HCT116 (cell line): ENCODE results near the gene FTCD. TPM values are rescaled to one million over a fixed set of nuclear protein-coding genes. Genes with fewer than 3 reads are reported as not detected.
"Not testable (repeated sequence)": the region's sequence is repeated elsewhere in the genome, so short reads cannot be mapped to it uniquely, and the experiment has no call there.

Experiments
- ATAC-seq: fragments of 200-7000 bp; cut with Tn5 transposase; 2 replicates; pipeline ENCODE4 v1.9.1; 2020; ENCODE audit warnings: mild to moderate bottlenecking, moderate library complexity
- BruUV-seq: library from RNA; stranded (reverse); fragments of 400-500 nt; replicated peaks from 2 replicates; lab custom pipeline; 2021; lab: Mats Ljungman, UMichigan
- CTCF ChIA-PET: fragments of 300-600 bp; sonication (Branson Sonifier 250); formaldehyde crosslinking; loops from one replicate; lab custom pipeline; 2021; ENCODE audit warnings: antibody characterized with exemption; lab: Charles Lee
- POLR2A ChIA-PET: fragments of 300-600, 350-600 bp; sonication (Branson Sonifier 250); formaldehyde crosslinking; loops from one replicate; lab custom pipeline; 2021; ENCODE audit warnings: antibody characterized with exemption; lab: Charles Lee
- RAD21 ChIA-PET, 2 experiments: fragments of 300-600 bp; sonication (Branson Sonifier 250); formaldehyde crosslinking; loops; one replicate each; lab custom pipeline; 2023; ENCODE audit warnings: low total read pairs in 2 of 2; ENCODE audit not compliant: uncharacterized antibody in 2 of 2, unreplicated experiment in 2 of 2, low non-redundant PET in 1 of 2; lab: Charles Lee
- DNase-seq: peaks from one replicate; pipeline ENCODE4 v3.0.0-alpha.2; 2010; ENCODE audit warnings: low read depth, low spot score
- H2AFZ ChIP-seq: fragments of 200-600 bp; shearing (Covaris generic), sonication (generic); 2 replicates; pipeline ENCODE4 v1.6.1; 2017; ENCODE audit warnings: low read depth, mixed run types, mixed read lengths, antibody characterized with exemption, low read length; ENCODE audit not compliant: poor library complexity, severe bottlenecking
- H3K27ac ChIP-seq: 2 replicates; pipeline ENCODE4 v1.5.1; 2012; ENCODE audit warnings: low read depth, low read length
- H3K27me3 ChIP-seq: fragments of 200-600 bp; sonication (generic); 2 replicates; pipeline ENCODE4 v1.6.1; 2016; ENCODE audit warnings: mixed run types, low read length, mixed read lengths; ENCODE audit not compliant: insufficient read depth
- H3K36me3 ChIP-seq, 2 experiments: fragments of 200-500 bp in 1 of 2; fragments of 200-600 bp in 1 of 2; sonication (Bioruptor generic) in 1 of 2; sonication (generic) in 1 of 2; 2 replicates each; pipeline versions ENCODE4 v1.5.1 to v1.6.1; 2014 to 2016; ENCODE audit warnings: low read length in 2 of 2, inconsistent platforms in 1 of 2, mixed read lengths in 1 of 2, mixed run types in 1 of 2; ENCODE audit not compliant: insufficient read depth in 2 of 2, control insufficient read depth in 1 of 2
- H3K4me1 ChIP-seq, 2 experiments: fragments of 200-600 bp in 1 of 2; sonication (generic) in 1 of 2; 2 replicates each; pipeline versions ENCODE4 v1.5.1 to v1.6.1; 2012 to 2017; ENCODE audit warnings: low read length in 2 of 2, inconsistent platforms in 1 of 2, mild to moderate bottlenecking in 1 of 2, mixed read lengths in 1 of 2, mixed run types in 1 of 2, moderate library complexity in 1 of 2; ENCODE audit not compliant: insufficient read depth in 2 of 2, control insufficient read depth in 1 of 2
- H3K4me2 ChIP-seq: fragments of 200-600 bp; sonication (generic); 2 replicates; pipeline ENCODE4 v1.6.1; 2017; ENCODE audit warnings: mixed run types, low read length, mixed read lengths
- H3K4me3 ChIP-seq, 2 experiments: fragments of 200-600 bp in 1 of 2; sonication (generic) in 1 of 2; replicated peaks in 1 of 2; 2 replicates each; pipeline ENCODE4 v1.5.1; 2011 to 2016; ENCODE audit warnings: low read length in 2 of 2, control low read depth in 1 of 2, low read depth in 1 of 2, mild to moderate bottlenecking in 1 of 2, mixed read lengths in 1 of 2, mixed run types in 1 of 2
- H3K79me2 ChIP-seq: fragments of 200-600 bp; sonication (generic); 2 replicates; pipeline ENCODE4 v1.6.1; 2017; ENCODE audit warnings: mild to moderate bottlenecking, mixed run types, low read length, moderate library complexity, mixed read lengths; ENCODE audit not compliant: insufficient read depth
- H3K9ac ChIP-seq: fragments of 200-600 bp; sonication (generic); 2 replicates; pipeline ENCODE4 v1.6.1; 2016; ENCODE audit warnings: low read length, mixed read lengths
- H3K9me2 ChIP-seq: fragments of 200-600 bp; sonication (generic), shearing (Covaris generic); 2 replicates; pipeline ENCODE4 v1.6.1; 2017; ENCODE audit warnings: mixed run types, mild to moderate bottlenecking, moderate library complexity; ENCODE audit not compliant: insufficient read depth
- H3K9me3 ChIP-seq, 2 experiments: fragments of 200-500 bp in 1 of 2; fragments of 200-600 bp in 1 of 2; sonication (Bioruptor generic) in 1 of 2; sonication (generic) in 1 of 2; 2 replicates each; pipeline ENCODE4 v1.6.1; 2014 to 2017; ENCODE audit warnings: low read length in 2 of 2, mixed read lengths in 2 of 2, inconsistent platforms in 1 of 2, low read depth in 1 of 2, mild to moderate bottlenecking in 1 of 2, mixed run types in 1 of 2, moderate library complexity in 1 of 2; ENCODE audit not compliant: control insufficient read depth in 1 of 2, insufficient read depth in 1 of 2
- H4K20me1 ChIP-seq: fragments of 200-600 bp; sonication (generic), shearing (Covaris generic); 2 replicates; pipeline ENCODE4 v1.6.1; 2017; ENCODE audit warnings: mixed run types, mild to moderate bottlenecking, moderate library complexity; ENCODE audit not compliant: insufficient read depth
- CBX3 ChIP-seq: IDR thresholded peaks from 2 replicates; pipeline ENCODE4 v1.6.1; 2012; ENCODE audit warnings: low read depth
- ELF1 ChIP-seq: IDR thresholded peaks from 2 replicates; pipeline ENCODE4 v1.6.1; 2012; ENCODE audit warnings: low read depth, borderline replicate concordance
- POLR2A ChIP-seq: IDR thresholded peaks from 2 replicates; pipeline ENCODE4 v1.7.0; 2011; ENCODE audit warnings: borderline replicate concordance; ENCODE audit not compliant: insufficient read depth, insufficient read length; ENCODE audit errors: extremely low read depth
- ZFX ChIP-seq: fragments of 450-650 bp; IDR thresholded peaks from 2 replicates; pipeline ENCODE4 v1.6.1; 2017
- intact Hi-C: fragments of 100-400 bp; cut with micrococcal nuclease; formaldehyde crosslinking; loops from 2 replicates; pipeline ENCODE4 v1.10.0; 2022
- total RNA-seq: library from RNA; stranded (reverse); gene quantifications from one replicate; pipeline ENCODE4 v1.2.1, GENCODE V29; 2021; ENCODE audit not compliant: unreplicated experiment
- TF ChIP-seq, protein P1 (sequence below), 3 experiments: fragments of 200-600 bp in 1 of 3; sonication (generic) in 1 of 3; IDR thresholded peaks in 2 of 3; conservative IDR thresholded peaks in 1 of 3; 2 replicates each; pipeline ENCODE4 v1.5.1; 2012 to 2017; ENCODE audit warnings: low read depth in 2 of 3, low read length in 2 of 3, antibody characterized with exemption in 1 of 3, borderline replicate concordance in 1 of 3, control low read depth in 1 of 3, mild to moderate bottlenecking in 1 of 3, mixed read lengths in 1 of 3, mixed run types in 1 of 3, moderate library complexity in 1 of 3; ENCODE audit not compliant: insufficient read depth in 1 of 3

The FTCD gene
- total RNA-seq, 1 experiment from 2014 or later, result 2.5 TPM

DNA sequence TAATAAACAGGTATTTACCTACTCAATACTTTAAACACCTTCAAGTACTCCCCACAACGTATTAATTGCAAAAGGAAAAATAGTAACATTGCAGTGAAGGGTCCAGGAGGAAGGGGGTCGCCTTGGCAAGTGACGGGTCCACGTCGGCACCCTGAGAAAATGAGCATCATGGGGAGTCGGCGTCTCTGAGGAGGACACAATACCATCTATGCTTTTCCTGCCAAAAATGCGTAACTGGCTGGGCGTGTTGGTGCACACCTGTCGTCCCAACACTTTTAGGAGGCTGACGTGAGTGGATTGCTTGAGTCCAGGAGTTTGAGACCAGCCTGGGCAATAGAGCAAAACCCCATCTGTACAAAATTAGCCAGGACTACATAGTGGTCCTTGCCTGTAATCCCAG is 7.3 kb downstream of the FTCD start:
- H4K20me1 ChIP-seq, result no peaks in the 10 kb centered on the region
- no peak for DNase-seq
- no peak overlapping the region for H3K9ac ChIP-seq
- POLR2A ChIA-PET, result no interaction called here
- no peaks in the 10 kb centered on the region for H3K9me2 ChIP-seq
- intact Hi-C loops, result loop anchor here (2.0 to 10.0 kb wide), 5 partner anchors 49 to 179 kb away; partner anchors contain the start of genes COL6A2, MCM3AP and YBEY
- H3K36me3 ChIP-seq, result no peaks in the 10 kb centered on the region
- no peak for ATAC-seq
- no peak overlapping the region for H3K27ac ChIP-seq
- H3K9me3 ChIP-seq, result no peaks in the 10 kb centered on the region
- no peak overlapping the region for H3K4me2 ChIP-seq
- no TSS peak for BruUV-seq
- CTCF ChIA-PET, result no interaction called here
- TF ChIP-seq CBX3, result no peak
- no peak for TF ChIP-seq ELF1
- no peak for TF ChIP-seq ZFX
- no peak for TF ChIP-seq POLR2A
- H3K27me3 ChIP-seq, result no peaks in the 10 kb centered on the region
- H2AFZ ChIP-seq, result no peak overlapping the region
- RAD21 ChIA-PET, result no interaction called here
- H3K4me3 ChIP-seq, result no peak overlapping the region
- no peaks in the 10 kb centered on the region for H3K79me2 ChIP-seq
- peaks cover under 1 to 18% of the 10 kb centered on the region in 2 experiments; a peak in 2 of 4 replicates for H3K4me1 ChIP-seq

DNA sequence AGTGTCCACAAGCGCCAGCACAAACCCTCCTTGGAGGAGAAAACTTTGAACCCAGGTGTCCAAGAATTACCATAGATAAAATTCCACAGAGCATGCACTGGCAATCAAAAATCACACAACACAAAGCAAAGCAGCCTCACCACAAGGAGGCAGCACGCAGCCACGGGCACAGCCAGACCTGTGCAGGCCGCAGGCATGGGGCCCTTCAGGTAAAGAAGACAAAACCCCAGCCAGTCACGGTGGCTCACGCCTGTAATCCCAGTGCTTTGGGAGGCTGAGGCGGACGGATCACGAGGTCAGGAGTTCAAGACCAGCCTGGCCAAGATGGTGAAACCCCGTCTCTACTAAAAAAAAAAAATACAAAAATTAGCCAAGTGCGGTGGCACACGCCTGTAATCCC is 8.0 kb downstream of the FTCD start:
- H3K4me1 ChIP-seq, result peaks cover 0 to 19% of the 10 kb centered on the region in 2 experiments; a peak in 2 of 4 replicates
- H3K4me3 ChIP-seq, CTCF ChIA-PET, H3K9me2 ChIP-seq, H4K20me1 ChIP-seq, POLR2A ChIA-PET, H3K9ac ChIP-seq, H3K9me3 ChIP-seq, H3K27me3 ChIP-seq, H2AFZ ChIP-seq, H3K4me2 ChIP-seq, BruUV-seq, H3K36me3 ChIP-seq, H3K79me2 ChIP-seq: not testable (repeated sequence)
- 0 out of 2 replicates have a peak overlapping the region, but pooled peaks have one; percentile 19 for H3K27ac ChIP-seq
- peak; percentile 80 for ATAC-seq
- TF ChIP-seq ZFX, result peak; percentile 43; the same call in 1 of the 2 replicates
- TF ChIP-seq, protein P1, sequence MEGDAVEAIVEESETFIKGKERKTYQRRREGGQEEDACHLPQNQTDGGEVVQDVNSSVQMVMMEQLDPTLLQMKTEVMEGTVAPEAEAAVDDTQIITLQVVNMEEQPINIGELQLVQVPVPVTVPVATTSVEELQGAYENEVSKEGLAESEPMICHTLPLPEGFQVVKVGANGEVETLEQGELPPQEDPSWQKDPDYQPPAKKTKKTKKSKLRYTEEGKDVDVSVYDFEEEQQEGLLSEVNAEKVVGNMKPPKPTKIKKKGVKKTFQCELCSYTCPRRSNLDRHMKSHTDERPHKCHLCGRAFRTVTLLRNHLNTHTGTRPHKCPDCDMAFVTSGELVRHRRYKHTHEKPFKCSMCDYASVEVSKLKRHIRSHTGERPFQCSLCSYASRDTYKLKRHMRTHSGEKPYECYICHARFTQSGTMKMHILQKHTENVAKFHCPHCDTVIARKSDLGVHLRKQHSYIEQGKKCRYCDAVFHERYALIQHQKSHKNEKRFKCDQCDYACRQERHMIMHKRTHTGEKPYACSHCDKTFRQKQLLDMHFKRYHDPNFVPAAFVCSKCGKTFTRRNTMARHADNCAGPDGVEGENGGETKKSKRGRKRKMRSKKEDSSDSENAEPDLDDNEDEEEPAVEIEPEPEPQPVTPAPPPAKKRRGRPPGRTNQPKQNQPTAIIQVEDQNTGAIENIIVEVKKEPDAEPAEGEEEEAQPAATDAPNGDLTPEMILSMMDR (IDR thresholded peaks at IDR 0.05 in 2 of 3, conservative IDR thresholded peaks at IDR 0.05 in 1 of 3; ENCODE audit: borderline replicate concordance in 1 of 3, insufficient read depth in 1 of 3, low read depth in 2 of 3, low read length in 2 of 3), result peak in 2 of 3 experiments; percentile 86 to 87; a peak in 4 of 6 replicates
- peak; percentile 78 for DNase-seq
- intact Hi-C loops, result loop anchor here (5.0 to 10.0 kb wide), 4 partner anchors 65 to 180 kb away; partner anchors contain the start of genes MCM3AP and YBEY
- RAD21 ChIA-PET, result interaction anchor here in 1 of 2 experiments (0.7 kb wide), 2 partner anchors 11 to 55 kb away, joined by 5 to 6 read pairs; no protein-coding TSS in a partner anchor
